A549 (cell line): ENCODE measurements around the gene KRT6B. TPM values are rescaled to one million over a fixed set of nuclear protein-coding genes. Genes with fewer than 3 reads are reported as not detected.
A peak's percentile ranks its signal among the peaks of the same experiment; 100 is the strongest.
"Not testable (repeated sequence)": the region's sequence is repeated elsewhere in the genome, so short reads cannot be mapped to it uniquely, and the experiment has no call there.

Experiments used
- ATAC-seq, 2 experiments: fragments of 200-7000 bp in 1 of 2; fragments of >200 bp in 1 of 2; cut with Nextera tagmentation in 1 of 2; cut with Tn5 transposase in 1 of 2; 3 replicates each; pipeline versions ENCODE4 v1.8.0 to v1.9.1; 2018 to 2020; ENCODE audit warnings: mild to moderate bottlenecking in 1 of 2, moderate library complexity in 1 of 2
- CTCF ChIA-PET: fragments of 300-600 bp; sonication (Branson Sonifier 250); formaldehyde crosslinking; extraction: SDS; loops from one replicate; lab custom pipeline; 2021; ENCODE audit warnings: antibody characterized with exemption, inconsistent platforms; lab: Yijun Ruan, JAX
- POLR2A ChIA-PET: fragments of 350-600 bp; formaldehyde crosslinking; extraction: SDS; loops from one replicate; lab custom pipeline; 2021; ENCODE audit warnings: antibody characterized with exemption, inconsistent platforms; lab: Yijun Ruan, JAX
- DNase-seq, 2 experiments: peaks; one replicate each; pipeline versions ENCODE4 v3.0.0 to v3.0.0-alpha.2; 2011 to 2016; ENCODE audit warnings: low read depth in 1 of 2, low spot score in 1 of 2
- FAIRE-seq: peaks from 2 replicates; lab custom pipeline; 2011; peaks lifted over from hg19 to GRCh38; lab: Jason Lieb, UNC
- H3K27ac ChIP-seq, 2 experiments: fragments of >200 bp; sonication (Bioruptor Twin); formaldehyde crosslinking; 3 replicates each; pipeline ENCODE4 v1.5.1; 2016 to 2017
- H3K4me1 ChIP-seq: fragments of >200 bp; sonication (Bioruptor Twin); formaldehyde crosslinking; 3 replicates; pipeline ENCODE4 v1.6.1; 2016
- H3K4me2 ChIP-seq: fragments of >200 bp; sonication (Bioruptor Twin); formaldehyde crosslinking; 3 replicates; pipeline ENCODE4 v1.6.1; 2016
- H3K4me3 ChIP-seq: fragments of >200 bp; sonication (Bioruptor Twin); formaldehyde crosslinking; 3 replicates; pipeline ENCODE4 v1.5.1; 2016
- H3K9me3 ChIP-seq: fragments of >200 bp; sonication (Bioruptor Twin); formaldehyde crosslinking; 3 replicates; pipeline ENCODE4 v1.6.1; 2016
- BHLHE40 ChIP-seq: IDR thresholded peaks from 2 replicates; pipeline ENCODE4 v1.6.1; 2012; ENCODE audit warnings: low read depth, low read length, inconsistent platforms
- CBX2 ChIP-seq: fragments of 200-600 bp; sonication (generic); IDR thresholded peaks from 2 replicates; pipeline ENCODE4 v1.6.1; 2016; ENCODE audit warnings: low read depth, mild to moderate bottlenecking, borderline replicate concordance
- CEBPB ChIP-seq, 2 experiments: fragments of >200 bp in 1 of 2; sonication (Bioruptor Twin) in 1 of 2; formaldehyde crosslinking in 1 of 2; IDR thresholded peaks; 2 replicates each; pipeline ENCODE4 v1.6.1; 2012 to 2016
- E2F6 ChIP-seq: IDR thresholded peaks from 2 replicates; pipeline ENCODE4 v1.6.1; 2012; ENCODE audit warnings: low read depth, borderline replicate concordance
- EHMT2 ChIP-seq: fragments of 200-600 bp; sonication (generic); IDR thresholded peaks from 2 replicates; pipeline ENCODE4 v1.6.1; 2016; ENCODE audit warnings: antibody characterized with exemption, low read depth, mild to moderate bottlenecking, moderate library complexity
- ESRRA ChIP-seq: fragments of 150-350 bp; IDR thresholded peaks from 2 replicates; pipeline ENCODE4 v1.6.1; 2014; ENCODE audit warnings: mild to moderate bottlenecking, low read length, borderline replicate concordance
- FOSL2 ChIP-seq, 2 experiments: fragments of 450-650 bp in 1 of 2; fragments of >200 bp in 1 of 2; sonication (Bioruptor Twin) in 1 of 2; formaldehyde crosslinking; IDR thresholded peaks; 2 replicates each; pipeline versions ENCODE4 v1.5.0 to v1.6.1; 2016 to 2020; ENCODE audit warnings: mild to moderate bottlenecking in 1 of 2, moderate library complexity in 1 of 2
- GATA3 ChIP-seq: IDR thresholded peaks from 2 replicates; pipeline ENCODE4 v1.6.1; 2012; ENCODE audit warnings: borderline replicate concordance
- HMGXB4 ChIP-seq: fragments of 250-450 bp; sonication (Bioruptor Pico); IDR thresholded peaks from 2 replicates; pipeline ENCODE4 v1.5.0; 2021; ENCODE audit warnings: mild to moderate bottlenecking, moderate library complexity, borderline replicate concordance
- HOXA7 ChIP-seq: fragments of 250-450 bp; sonication (Bioruptor Pico); IDR thresholded peaks from 2 replicates; pipeline ENCODE4 v1.5.0; 2020; ENCODE audit warnings: mild to moderate bottlenecking, moderate library complexity
- HOXB13 ChIP-seq: fragments of 250-450 bp; sonication (Bioruptor Pico); IDR thresholded peaks from 2 replicates; pipeline ENCODE4 v1.5.0; 2020; ENCODE audit warnings: low read depth, mild to moderate bottlenecking, moderate library complexity
- HOXB5 ChIP-seq: fragments of 250-450 bp; sonication (Bioruptor Pico); IDR thresholded peaks from 2 replicates; pipeline ENCODE4 v1.5.0; 2020; ENCODE audit warnings: mild to moderate bottlenecking, moderate library complexity
- MAX ChIP-seq: IDR thresholded peaks from 2 replicates; pipeline ENCODE4 v1.6.1; 2012
- NFE2L2 ChIP-seq: fragments of 150-350 bp; conservative IDR thresholded peaks from 2 replicates; pipeline ENCODE4 v1.6.1; 2014; ENCODE audit warnings: low read length
- PHF8 ChIP-seq: fragments of 200-600 bp; sonication (generic); IDR thresholded peaks from 2 replicates; pipeline ENCODE4 v1.6.1; 2016; ENCODE audit warnings: low read depth, mild to moderate bottlenecking, antibody characterized with exemption, moderate library complexity, borderline replicate concordance
- RARB ChIP-seq: fragments of 250-450 bp; sonication (Bioruptor Pico); IDR thresholded peaks from 2 replicates; pipeline ENCODE4 v1.8.0; 2021; ENCODE audit warnings: mild to moderate bottlenecking, moderate library complexity
- REST ChIP-seq: fragments of 200-600 bp; sonication (generic); IDR thresholded peaks from 2 replicates; pipeline ENCODE4 v1.6.1; 2016; ENCODE audit warnings: antibody characterized with exemption, mild to moderate bottlenecking, moderate library complexity
- RFX5 ChIP-seq: fragments of 450-650 bp; IDR thresholded peaks from 2 replicates; pipeline ENCODE4 v1.7.1; 2014; ENCODE audit warnings: antibody characterized with exemption, mild to moderate bottlenecking, moderate library complexity
- TP53 ChIP-seq: fragments of 250-450 bp; sonication (Bioruptor Pico); IDR thresholded peaks from 2 replicates; pipeline ENCODE4 v1.5.0; 2021; ENCODE audit warnings: mild to moderate bottlenecking, moderate library complexity
- USF2 ChIP-seq: fragments of 450-650 bp; IDR thresholded peaks from 2 replicates; pipeline ENCODE4 v1.6.1; 2014; ENCODE audit warnings: antibody characterized with exemption
- whole genome bisulfite sequencing: methylation state at CpG from one replicate; pipeline ENCODE4 v1.1.6; 2017; ENCODE audit errors: missing lambda C conversion rate; 5-methylcytosine and 5-hydroxymethylcytosine counted together
- polyA plus RNA-seq, 4 experiments: library from polyadenylated mRNA; depleted of rRNA in 3 of 4; stranded (reverse); fragments of >200 nt; fragmentation: RNase III in 1 of 4; extraction: RNeasy Plus Mini Kit Qiagen cat#74134 plus additional on column Dnase treatment in 1 of 4; gene quantifications; 2 replicates in 3 of 4; 3 replicates in 1 of 4; pipeline ENCODE4 v1.2.3, GENCODE V29; 2011 to 2017

KRT6B gene
- polyA plus RNA-seq, 2 of the 4 experiments (the other 2 are of a cell fraction) = not detected

- DNase-seq (no peak), ATAC-seq (no peak), FAIRE-seq (no peak)
- CTCF ChIA-PET = interaction anchor here (0.9 to 1.6 kb wide), 6 partner anchors 9 to 391 kb away, joined by 3 to 4 read pairs (median 4); no protein-coding TSS in a partner anchor
- TF ChIP-seq RFX5 (no peak), HOXA7 (CRISPR knock-in tag) (no peak), ESRRA (no peak), RARB (CRISPR knock-in tag) (no peak), HMGXB4 (CRISPR knock-in tag) (no peak), BHLHE40 (no peak), MAX (no peak), FOSL2 (IDR thresholded peaks at IDR 0.05) (no peak), FOSL2 (CRISPR knock-in tag; IDR thresholded peaks at IDR 0.05) (no peak), CBX2 (no peak), HOXB13 (CRISPR knock-in tag) (no peak), EHMT2 (no peak), NFE2L2 (no peak), USF2 (no peak)
- H3K4me2 ChIP-seq = no peak overlapping the region
- H3K9me3 ChIP-seq = no peaks in the 10 kb centered on the region
- 81% methylated on average over 1 of the region's 1 CpG for WGBS
- H3K4me3 ChIP-seq = no peak overlapping the region
- H3K4me1 ChIP-seq = peaks cover 37% of the 10 kb centered on the region
- H3K27ac ChIP-seq = peak overlapping the region in 1 of 2 experiments; percentile 12; a peak in 1 of 6 replicates
- POLR2A ChIA-PET = no interaction called here
Measured at GRCh38 chr12:52494100-52494499, 42.2 kb upstream of the KRT6B start.

- ChIA-PET CTCF (interaction anchor here (1.5 kb wide), 1 partner anchor 121 kb away, joined by 4 read pairs; no protein-coding TSS in a partner anchor), POLR2A (no interaction called here)
- FAIRE-seq = no peak
- H3K4me1 ChIP-seq = peaks cover 37% of the 10 kb centered on the region
- ATAC-seq = no peak
- H3K4me3 ChIP-seq = no peak within 1 kb of the TSS
- DNase-seq = no peak
- H3K9me3 ChIP-seq = no peaks in the 10 kb centered on the region
- peak within 1 kb of the TSS; percentile 12 to 23; a peak in 3 of 6 replicates for H3K27ac ChIP-seq
- no peak within 1 kb of the TSS for H3K4me2 ChIP-seq
- TF ChIP-seq HOXB5 (CRISPR knock-in tag) = no peak
- no peak for TF ChIP-seq PHF8
- no peak for TF ChIP-seq E2F6
- TF ChIP-seq GATA3 = no peak
- no peak for TF ChIP-seq CEBPB (IDR thresholded peaks at IDR 0.05)
- TF ChIP-seq REST = no peak
- no peak for TF ChIP-seq TP53 (CRISPR knock-in tag)
- 54% methylated on average over 2 of the region's 2 CpGs for WGBS
Measured at GRCh38 chr12:52493172-52493571, 41.2 kb upstream of the KRT6B start, which contains the start of gene KRT6A. Gene KRT6A (minus strand): TSS chr12:52493257. CDS start chr12:52493188, 69 bp downstream.

- WGBS = 86% methylated on average over 2 of the region's 6 CpGs
- H3K4me2 ChIP-seq, CTCF ChIA-PET, H3K4me3 ChIP-seq, ATAC-seq, POLR2A ChIA-PET, DNase-seq, H3K27ac ChIP-seq, FAIRE-seq, H3K9me3 ChIP-seq: not testable (repeated sequence)
- peaks cover 37% of the 10 kb centered on the region for H3K4me1 ChIP-seq
Measured at GRCh38 chr12:52492405-52492804, 40.5 kb upstream of the KRT6B start.

GRCh38 chr12:52491495-52491894 lies 39.5 kb upstream of the KRT6B start:
- POLR2A ChIA-PET, H3K4me2 ChIP-seq, CTCF ChIA-PET, ATAC-seq, H3K27ac ChIP-seq, H3K9me3 ChIP-seq, H3K4me3 ChIP-seq, FAIRE-seq, DNase-seq: not testable (repeated sequence)
- H3K4me1 ChIP-seq = peaks cover 29% of the 10 kb centered on the region
- WGBS = 70% methylated on average over 8 of the region's 8 CpGs
